WERI-Rb-1 (cell line): ENCODE data around the gene CIDEB.
A peak's percentile ranks its signal among the peaks of the same experiment; 100 is the strongest.

ENCODE experiments used
- DNase-seq: peaks from one replicate; pipeline ENCODE4 v3.0.0-alpha.2; 2020
- H3K27ac ChIP-seq: fragments of 250-450 bp; sonication (Bioruptor Pico); 2 replicates; pipeline ENCODE4 v1.5.1; 2020; ENCODE audit warnings: mild to moderate bottlenecking, moderate library complexity
- H3K27me3 ChIP-seq: fragments of 250-450 bp; sonication (Bioruptor Pico); 2 replicates; pipeline ENCODE4 v1.5.1; 2021; ENCODE audit warnings: mild to moderate bottlenecking, low read depth, moderate library complexity; ENCODE audit not compliant: insufficient read depth, severe bottlenecking
- H3K36me3 ChIP-seq: fragments of 250-450 bp; sonication (Bioruptor Pico); 2 replicates; pipeline ENCODE4 v1.5.1; 2020; ENCODE audit warnings: mild to moderate bottlenecking, moderate library complexity
- H3K4me3 ChIP-seq: 2 replicates; pipeline ENCODE4 v1.5.1; 2011; ENCODE audit warnings: low read depth, mild to moderate bottlenecking, control low read depth, low read length
- H3K9me3 ChIP-seq: fragments of 250-450 bp; sonication (Bioruptor Pico); 2 replicates; pipeline ENCODE4 v1.5.1; 2021; ENCODE audit warnings: mild to moderate bottlenecking, moderate library complexity; ENCODE audit not compliant: severe bottlenecking
- TF ChIP-seq, protein P1 (sequence below): IDR thresholded peaks from 2 replicates; pipeline ENCODE4 v1.5.1; 2011; ENCODE audit warnings: low read depth, mild to moderate bottlenecking, control low read depth, inconsistent platforms, low read length

CIDEB gene

DNA sequence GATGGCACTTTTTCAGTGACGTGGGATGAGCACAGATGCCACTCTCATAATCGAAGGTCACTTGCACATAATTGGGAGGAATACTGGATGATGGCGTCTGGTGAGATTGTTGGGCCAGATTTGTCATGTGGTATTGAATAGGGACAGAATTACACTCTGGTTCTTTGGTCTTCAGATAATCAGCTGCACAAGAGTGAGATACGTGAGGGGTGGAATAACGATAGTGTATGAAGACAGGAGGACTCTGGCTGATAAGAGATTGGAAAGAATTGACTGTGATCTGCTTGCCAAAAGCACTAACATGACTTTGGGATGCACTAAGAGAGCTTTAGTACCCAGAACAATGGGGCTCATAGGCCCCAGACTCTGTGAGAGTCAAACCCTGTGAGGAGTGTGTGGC, 29.4 kb downstream of the CIDEB start:
- Histone ChIP-seq H3K36me3 (no peaks in the 10 kb centered on the region), H3K27ac (no peak overlapping the region), H3K4me3 (no peak overlapping the region), H3K9me3 (no peaks in the 10 kb centered on the region), H3K27me3 (no peaks in the 10 kb centered on the region)
- TF ChIP-seq, protein P1, sequence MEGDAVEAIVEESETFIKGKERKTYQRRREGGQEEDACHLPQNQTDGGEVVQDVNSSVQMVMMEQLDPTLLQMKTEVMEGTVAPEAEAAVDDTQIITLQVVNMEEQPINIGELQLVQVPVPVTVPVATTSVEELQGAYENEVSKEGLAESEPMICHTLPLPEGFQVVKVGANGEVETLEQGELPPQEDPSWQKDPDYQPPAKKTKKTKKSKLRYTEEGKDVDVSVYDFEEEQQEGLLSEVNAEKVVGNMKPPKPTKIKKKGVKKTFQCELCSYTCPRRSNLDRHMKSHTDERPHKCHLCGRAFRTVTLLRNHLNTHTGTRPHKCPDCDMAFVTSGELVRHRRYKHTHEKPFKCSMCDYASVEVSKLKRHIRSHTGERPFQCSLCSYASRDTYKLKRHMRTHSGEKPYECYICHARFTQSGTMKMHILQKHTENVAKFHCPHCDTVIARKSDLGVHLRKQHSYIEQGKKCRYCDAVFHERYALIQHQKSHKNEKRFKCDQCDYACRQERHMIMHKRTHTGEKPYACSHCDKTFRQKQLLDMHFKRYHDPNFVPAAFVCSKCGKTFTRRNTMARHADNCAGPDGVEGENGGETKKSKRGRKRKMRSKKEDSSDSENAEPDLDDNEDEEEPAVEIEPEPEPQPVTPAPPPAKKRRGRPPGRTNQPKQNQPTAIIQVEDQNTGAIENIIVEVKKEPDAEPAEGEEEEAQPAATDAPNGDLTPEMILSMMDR, result no peak
- DNase-seq, result no peak

DNA sequence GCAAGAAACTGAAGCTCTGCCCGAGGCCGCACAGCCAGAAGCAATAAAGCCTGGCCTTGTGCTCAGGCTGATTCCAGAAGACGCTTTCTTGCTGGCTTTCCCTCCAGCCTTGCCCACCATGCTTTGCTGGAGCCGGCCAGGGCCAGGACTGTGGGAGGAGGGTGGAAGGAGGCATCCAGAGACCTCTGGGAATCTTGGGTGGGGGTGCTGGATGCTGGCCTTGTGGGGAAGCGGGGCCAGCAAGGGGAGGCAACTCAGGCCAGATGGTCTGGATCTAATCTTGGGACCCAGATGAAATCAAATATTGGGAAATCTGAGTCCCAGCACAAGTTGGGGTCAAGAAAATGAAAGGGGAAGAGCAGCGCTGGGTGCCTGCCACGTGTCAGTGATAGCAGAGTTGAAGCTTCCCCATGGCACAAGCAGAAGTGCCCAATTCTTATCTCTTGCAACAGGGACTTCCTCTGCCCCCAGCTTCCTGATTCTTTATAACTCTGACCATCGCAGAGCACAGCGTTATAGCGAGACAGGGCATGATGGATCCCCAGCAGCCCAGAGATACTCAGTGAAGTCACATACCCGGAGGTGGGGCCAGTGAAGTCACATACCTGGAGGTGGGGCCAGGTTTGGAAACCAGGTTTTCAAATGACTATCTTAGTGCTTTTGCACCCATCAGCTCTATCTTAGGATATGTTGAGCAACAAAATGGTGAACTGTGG, 30.0 kb downstream of the CIDEB start:
- no peaks in the 10 kb centered on the region for H3K27me3 ChIP-seq
- TF ChIP-seq, protein P1, result no peak
- no peaks in the 10 kb centered on the region for H3K36me3 ChIP-seq
- no peak for DNase-seq
- no peak overlapping the region for H3K4me3 ChIP-seq
- no peak overlapping the region for H3K27ac ChIP-seq
- no peaks in the 10 kb centered on the region for H3K9me3 ChIP-seq

DNA sequence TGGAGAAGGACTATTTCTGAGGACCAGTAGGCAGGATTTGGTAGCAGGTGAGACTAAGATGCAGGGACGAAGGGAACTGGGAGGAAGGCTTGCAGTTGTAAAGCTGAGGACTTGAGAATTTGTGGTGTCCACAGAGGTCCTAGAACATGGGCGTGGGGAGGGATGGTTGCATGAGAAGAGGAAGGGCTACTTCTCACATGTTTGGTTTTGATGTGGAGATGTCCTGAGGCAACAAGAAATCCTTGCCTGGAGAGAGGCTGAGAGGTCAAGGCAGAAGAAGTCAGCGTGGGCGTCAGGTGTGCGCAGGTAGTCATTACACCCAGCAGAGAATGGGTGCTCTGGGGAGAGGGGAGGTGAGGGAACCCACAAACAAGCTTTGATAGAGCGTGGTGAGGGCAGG, 30.7 kb downstream of the CIDEB start:
- TF ChIP-seq, protein P1, result no peak
- H3K27me3 ChIP-seq, result no peaks in the 10 kb centered on the region
- H3K4me3 ChIP-seq, result no peak overlapping the region
- H3K27ac ChIP-seq, result no peak overlapping the region
- H3K9me3 ChIP-seq, result no peaks in the 10 kb centered on the region
- no peaks in the 10 kb centered on the region for H3K36me3 ChIP-seq
- DNase-seq, result no peak

DNA sequence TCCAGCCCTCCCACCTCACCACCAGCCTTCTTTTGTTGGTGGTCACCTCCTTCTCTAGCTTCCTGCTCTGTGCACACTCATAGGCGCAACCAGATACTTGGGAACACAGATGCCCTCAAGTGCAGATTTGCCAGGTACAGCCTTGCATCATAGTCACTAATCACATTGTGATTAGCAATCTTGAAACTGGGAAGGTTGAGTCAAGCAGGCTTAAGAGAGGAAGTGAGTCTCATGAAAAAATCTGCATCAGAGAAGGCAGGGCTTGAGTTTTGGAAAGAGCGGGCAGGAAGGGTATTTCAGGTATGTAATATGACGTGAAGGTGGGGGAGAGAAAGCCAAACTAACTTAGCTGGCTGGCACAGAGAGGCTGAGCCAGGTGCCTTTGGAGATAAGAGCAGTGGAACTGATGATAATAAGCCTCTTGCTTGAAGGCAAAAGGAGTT, 33.7 kb downstream of the CIDEB start:
- peak; percentile 56 for DNase-seq
- H3K9me3 ChIP-seq, result no peaks in the 10 kb centered on the region
- no peak overlapping the region; the same call in 1 of the 2 replicates for H3K4me3 ChIP-seq
- no peaks in the 10 kb centered on the region for H3K27me3 ChIP-seq
- H3K36me3 ChIP-seq, result no peaks in the 10 kb centered on the region
- H3K27ac ChIP-seq, result peak overlapping the region; percentile 83
- TF ChIP-seq, protein P1, result no peak

DNA sequence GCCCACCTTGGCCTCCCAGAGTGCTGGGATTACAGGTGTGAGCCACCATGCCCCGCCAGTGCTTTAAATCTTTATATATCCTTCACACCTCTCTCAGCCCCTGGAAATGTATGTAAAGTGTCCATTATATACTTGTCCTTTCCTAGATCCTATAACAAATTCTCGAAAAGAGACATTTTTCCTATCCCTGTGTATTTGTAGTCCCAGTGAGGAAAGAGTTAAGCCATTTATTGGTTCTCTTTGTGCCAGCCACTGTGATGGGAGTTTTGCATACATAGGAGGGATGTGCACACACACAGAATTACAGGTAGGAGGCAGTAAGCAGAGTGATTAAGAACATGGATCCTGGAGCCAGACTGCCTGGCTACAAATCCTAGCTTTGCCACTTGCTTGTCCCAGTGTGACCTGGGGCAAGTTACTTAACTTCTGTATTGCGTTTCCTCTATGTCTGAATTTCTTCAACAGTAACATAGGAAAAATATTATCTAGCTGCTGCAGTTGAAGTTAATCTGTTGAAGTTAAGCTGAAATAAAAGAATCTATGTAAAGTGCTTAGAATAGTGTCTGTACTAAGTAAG, 34.3 kb downstream of the CIDEB start:
- TF ChIP-seq, protein P1, result peak; percentile 84
- DNase-seq, result peak; percentile 80
- no peaks in the 10 kb centered on the region for H3K27me3 ChIP-seq
- peak overlapping the region; percentile 83 for H3K27ac ChIP-seq
- no peaks in the 10 kb centered on the region for H3K9me3 ChIP-seq
- H3K36me3 ChIP-seq, result no peaks in the 10 kb centered on the region
- no peak overlapping the region; the same call in 1 of the 2 replicates for H3K4me3 ChIP-seq
